ENCODE data around the gene ANKRD33B.
A peak's percentile ranks its signal among the peaks of the same experiment; 100 is the strongest.
"Not testable (repeated sequence)": the region's sequence is repeated elsewhere in the genome, so short reads cannot be mapped to it uniquely, and the experiment has no call there.

Gene ANKRD33B

GRCh38 chr5:10563945-10564837, at the start of gene ANKRD33B:
ANKRD33B (plus strand) TSS chr5:10564070; CDS start chr5:10564468, 398 bp downstream.
- Histone ChIP-seq H3K27ac (ENCODE audit: low read length) (peak within 1 kb of the TSS; percentile 84), H3K9me3 (ENCODE audit: insufficient read depth, low read length, severe bottlenecking) (no peaks in the 10 kb centered on the region), H3K4me3 (ENCODE audit: low read depth in 1 of 2, low read length in 2 of 2) (peak within 1 kb of the TSS; percentile 56 to 92), H4K20me1 (ENCODE audit: insufficient read depth, low read length) (peaks cover 33% of the 10 kb centered on the region), H3K4me1 (ENCODE audit: insufficient read depth, low read length) (peaks cover 54% of the 10 kb centered on the region), H3K79me2 (ENCODE audit: insufficient read depth, low read length) (peaks cover 50% of the 10 kb centered on the region), H3K36me3 (ENCODE audit: insufficient read depth, low read length) (no peaks in the 10 kb centered on the region; the same call in none of the 2 replicates), H2AFZ (ENCODE audit: low read depth, low read length) (peak within 1 kb of the TSS; percentile 77), H3K27me3 (ENCODE audit: insufficient read depth, low read length, poor library complexity) (no peaks in the 10 kb centered on the region), H3K4me2 (ENCODE audit: insufficient read depth, low read length) (peak within 1 kb of the TSS; percentile 68), H3K9ac (ENCODE audit: low read depth, low read length) (peak within 1 kb of the TSS; percentile 79)
- ATAC-seq (ENCODE audit: insufficient read depth, low read depth) (peak; percentile 81), DNase-seq (peak; percentile 88)
- no peak for TF ChIP-seq EZH2 (IDR thresholded peaks at IDR 0.05; ENCODE audit: borderline replicate concordance, low read depth, low read length, severe bottlenecking)
- no peak for TF ChIP-seq CTCF (IDR thresholded peaks at IDR 0.05; ENCODE audit: borderline replicate concordance, extremely low read depth, low read length, poor library complexity, severe bottlenecking)

GRCh38 chr5:10514572-10514971, 49.3 kb upstream of the ANKRD33B start:
- H3K36me3 ChIP-seq (ENCODE audit: insufficient read depth, low read length); H3K79me2 ChIP-seq (ENCODE audit: insufficient read depth, low read length); H3K4me3 ChIP-seq (ENCODE audit: low read depth in 1 of 2, low read length in 2 of 2); DNase-seq; H3K27ac ChIP-seq (ENCODE audit: low read length); H3K4me1 ChIP-seq (ENCODE audit: insufficient read depth, low read length); H3K9me3 ChIP-seq (ENCODE audit: insufficient read depth, low read length, severe bottlenecking); H4K20me1 ChIP-seq (ENCODE audit: insufficient read depth, low read length); H3K27me3 ChIP-seq (ENCODE audit: insufficient read depth, low read length, poor library complexity); H2AFZ ChIP-seq (ENCODE audit: low read depth, low read length); H3K4me2 ChIP-seq (ENCODE audit: insufficient read depth, low read length); ATAC-seq (ENCODE audit: insufficient read depth, low read depth); H3K9ac ChIP-seq (ENCODE audit: low read depth, low read length): not testable (repeated sequence)

- TF ChIP-seq CTCF (IDR thresholded peaks at IDR 0.05; ENCODE audit: borderline replicate concordance, extremely low read depth, low read length, poor library complexity, severe bottlenecking) = no peak
- no peak for TF ChIP-seq EZH2 (IDR thresholded peaks at IDR 0.05; ENCODE audit: borderline replicate concordance, low read depth, low read length, severe bottlenecking)
These were observed 48.4 kb upstream of the ANKRD33B start for GRCh38 chr5:10515492-10515891.

GRCh38 chr5:10518347-10518746, 45.5 kb upstream of the ANKRD33B start:
- Histone ChIP-seq H3K27me3 (ENCODE audit: insufficient read depth, low read length, poor library complexity) (no peaks in the 10 kb centered on the region), H3K4me3 (ENCODE audit: low read depth in 1 of 2, low read length in 2 of 2) (no peak overlapping the region), H3K36me3 (ENCODE audit: insufficient read depth, low read length) (no peaks in the 10 kb centered on the region), H4K20me1 (ENCODE audit: insufficient read depth, low read length) (no peaks in the 10 kb centered on the region), H3K79me2 (ENCODE audit: insufficient read depth, low read length) (no peaks in the 10 kb centered on the region), H3K4me2 (ENCODE audit: insufficient read depth, low read length) (no peak overlapping the region), H3K4me1 (ENCODE audit: insufficient read depth, low read length) (no peaks in the 10 kb centered on the region), H3K27ac (ENCODE audit: low read length) (no peak overlapping the region), H3K9me3 (ENCODE audit: insufficient read depth, low read length, severe bottlenecking) (peaks cover 2% of the 10 kb centered on the region), H3K9ac (ENCODE audit: low read depth, low read length) (no peak overlapping the region), H2AFZ (ENCODE audit: low read depth, low read length) (no peak overlapping the region)
- TF ChIP-seq EZH2 (IDR thresholded peaks at IDR 0.05; ENCODE audit: borderline replicate concordance, low read depth, low read length, severe bottlenecking) (no peak), CTCF (IDR thresholded peaks at IDR 0.05; ENCODE audit: borderline replicate concordance, extremely low read depth, low read length, poor library complexity, severe bottlenecking) (no peak)
- DNase-seq = no peak
- no peak for ATAC-seq (ENCODE audit: insufficient read depth, low read depth)

More at GRCh38 chr5:10515492-10515891, 48.4 kb upstream of the ANKRD33B start:
- H3K4me1 ChIP-seq (ENCODE audit: insufficient read depth, low read length) = no peaks in the 10 kb centered on the region
- no peaks in the 10 kb centered on the region for H3K27me3 ChIP-seq (ENCODE audit: insufficient read depth, low read length, poor library complexity)
- no peaks in the 10 kb centered on the region for H3K79me2 ChIP-seq (ENCODE audit: insufficient read depth, low read length)
- no peak overlapping the region for H2AFZ ChIP-seq (ENCODE audit: low read depth, low read length)
- H3K27ac ChIP-seq (ENCODE audit: low read length) = no peak overlapping the region
- no peaks in the 10 kb centered on the region for H3K36me3 ChIP-seq (ENCODE audit: insufficient read depth, low read length)
- ATAC-seq (ENCODE audit: insufficient read depth, low read depth) (no peak), DNase-seq (no peak)
- no peak overlapping the region for H3K4me2 ChIP-seq (ENCODE audit: insufficient read depth, low read length)
- H3K9ac ChIP-seq (ENCODE audit: low read depth, low read length) = no peak overlapping the region
- no peaks in the 10 kb centered on the region for H4K20me1 ChIP-seq (ENCODE audit: insufficient read depth, low read length)
- H3K4me3 ChIP-seq (ENCODE audit: low read depth in 1 of 2, low read length in 2 of 2) = no peak overlapping the region
- no peaks in the 10 kb centered on the region for H3K9me3 ChIP-seq (ENCODE audit: insufficient read depth, low read length, severe bottlenecking)

Data from DND-41 (cell line).